CD14-positive monocyte (primary cell): ENCODE measurements around the gene JAKMIP2. TPM values are rescaled to one million over a fixed set of nuclear protein-coding genes. Genes with fewer than 3 reads are reported as not detected.

Experiments used
- DNase-seq, 3 donors: peaks; one replicate each; pipeline ENCODE4 v3.0.0-alpha.2; 2011 to 2022
- H2AFZ ChIP-seq: 2 replicates; pipeline ENCODE4 v1.6.0; 2012; ENCODE audit warnings: mild to moderate bottlenecking, low read depth, low read length, inconsistent platforms; ENCODE audit not compliant: insufficient read depth, poor library complexity, severe bottlenecking
- H3K27ac ChIP-seq, 2 donors: 1 replicate in 1 of 2; 2 replicates in 1 of 2; pipeline ENCODE4 v1.5.1; 2012 to 2013; ENCODE audit warnings: low read length in 2 of 2, control low read depth in 1 of 2, inconsistent platforms in 1 of 2, low read depth in 1 of 2, mild to moderate bottlenecking in 1 of 2
- H3K27me3 ChIP-seq, 2 donors: one replicate each; pipeline versions ENCODE4 v1.6.0 to v1.6.1; 2011 to 2013; ENCODE audit warnings: low read length in 2 of 2; ENCODE audit not compliant: control insufficient read depth in 2 of 2, insufficient read depth in 2 of 2
- H3K36me3 ChIP-seq, 2 donors: replicated peaks in 1 of 2; 1 replicate in 1 of 2; 2 replicates in 1 of 2; pipeline versions ENCODE4 v1.5.1 to v1.6.1; 2012 to 2013; ENCODE audit warnings: low read length in 2 of 2, control low read depth in 1 of 2, inconsistent platforms in 1 of 2, mild to moderate bottlenecking in 1 of 2; ENCODE audit not compliant: insufficient read depth in 2 of 2, control insufficient read depth in 1 of 2
- H3K4me1 ChIP-seq, 2 donors: 1 replicate in 1 of 2; 2 replicates in 1 of 2; pipeline versions ENCODE4 v1.5.1 to v1.6.1; 2012 to 2013; ENCODE audit warnings: low read length in 2 of 2, control low read depth in 1 of 2, inconsistent platforms in 1 of 2, mild to moderate bottlenecking in 1 of 2, moderate library complexity in 1 of 2; ENCODE audit not compliant: insufficient read depth in 2 of 2, control insufficient read depth in 1 of 2
- H3K4me2 ChIP-seq: replicated peaks from 2 replicates; pipeline ENCODE3; 2012; ENCODE audit warnings: low read length, moderate library complexity, mild to moderate bottlenecking; ENCODE audit not compliant: poor library complexity, severe bottlenecking; ENCODE audit errors: extremely low read depth
- H3K4me3 ChIP-seq, 3 experiments: fragments of 200-600 bp in 1 of 3; sonication (generic) in 1 of 3; replicated peaks in 1 of 3; 1 replicate in 2 of 3; 2 replicates in 1 of 3; pipeline ENCODE4 v1.5.1; 2011 to 2013; ENCODE audit warnings: low read length in 3 of 3, mild to moderate bottlenecking in 3 of 3, control low read depth in 2 of 3, low read depth in 2 of 3, inconsistent platforms in 1 of 3, moderate library complexity in 1 of 3
- H3K79me2 ChIP-seq: 2 replicates; pipeline ENCODE4 v1.6.0; 2012; ENCODE audit warnings: mild to moderate bottlenecking, control low read depth, inconsistent platforms, low read length, moderate library complexity; ENCODE audit not compliant: insufficient read depth
- H3K9ac ChIP-seq: 2 replicates; pipeline ENCODE4 v1.6.0; 2017; ENCODE audit warnings: low read length, mild to moderate bottlenecking; ENCODE audit not compliant: insufficient read depth, poor library complexity, severe bottlenecking
- H3K9me3 ChIP-seq, 2 donors: replicated peaks in 1 of 2; 1 replicate in 1 of 2; 2 replicates in 1 of 2; pipeline versions ENCODE4 v1.5.1 to v1.6.1; 2012 to 2013; ENCODE audit warnings: low read length in 2 of 2, control low read depth in 1 of 2; ENCODE audit not compliant: control insufficient read depth in 1 of 2, insufficient read depth in 1 of 2
- H4K20me1 ChIP-seq: 2 replicates; pipeline ENCODE4 v1.6.0; 2012; ENCODE audit warnings: mild to moderate bottlenecking, low read length, control low read depth, moderate library complexity; ENCODE audit not compliant: insufficient read depth
- H3K27ac Mint-ChIP-seq, 7 donors: one replicate each; pipeline ENCODE4 v1.8.0; 2020; ENCODE audit warnings: mild to moderate bottlenecking in 7 of 7, mixed read lengths in 7 of 7, moderate library complexity in 6 of 7, inconsistent platforms in 2 of 7
- H3K27me3 Mint-ChIP-seq, 3 donors: one replicate each; pipeline ENCODE4 v1.8.0; 2021 to 2022; ENCODE audit warnings: low read depth in 3 of 3, mild to moderate bottlenecking in 3 of 3, mixed read lengths in 3 of 3, moderate library complexity in 3 of 3, inconsistent platforms in 1 of 3
- H3K36me3 Mint-ChIP-seq, 2 donors: one replicate each; pipeline ENCODE4 v1.8.0; 2020; ENCODE audit warnings: mixed read lengths in 2 of 2, inconsistent platforms in 1 of 2, mild to moderate bottlenecking in 1 of 2
- H3K4me1 Mint-ChIP-seq: one replicate; pipeline ENCODE4 v1.8.0; 2020; ENCODE audit warnings: mild to moderate bottlenecking, mixed read lengths
- H3K4me3 Mint-ChIP-seq, 2 donors: one replicate each; pipeline ENCODE4 v1.8.0; 2020; ENCODE audit warnings: mild to moderate bottlenecking in 2 of 2, mixed read lengths in 2 of 2, moderate library complexity in 1 of 2
- H3K9me3 Mint-ChIP-seq, 7 donors: one replicate each; pipeline ENCODE4 v1.8.0; 2020 to 2022; ENCODE audit warnings: mixed read lengths in 7 of 7, mild to moderate bottlenecking in 6 of 7, moderate library complexity in 6 of 7, inconsistent platforms in 2 of 7
- CTCF ChIP-seq: fragments of 200-600 bp; IDR thresholded peaks from one replicate; pipeline ENCODE4 v1.8.0; 2022; ENCODE audit warnings: antibody characterized with exemption, mild to moderate bottlenecking
- WGBS: methylation state at CpG from one replicate; pipeline ENCODE4 v1.1.5; 2013; ENCODE audit warnings: missing lambda C conversion rate; ENCODE audit not compliant: insufficient coverage; 5-methylcytosine and 5-hydroxymethylcytosine counted together
- intact Hi-C, 2 donors: fragments of 100-400 bp; cut with micrococcal nuclease; formaldehyde crosslinking; loops; one replicate each; pipeline versions ENCODE4 v1.15.0 to v1.15.1; 2023
- polyA plus RNA-seq, 3 donors: library from polyadenylated mRNA; depleted of rRNA in 1 of 3; unstranded in 2 of 3; stranded (reverse) in 1 of 3; fragments of 300-500 nt in 2 of 3; fragments of >200 nt in 1 of 3; fragmentation: Illumina TruSeq in 2 of 3; gene quantifications; 1 replicate in 2 of 3; 2 replicates in 1 of 3; pipeline ENCODE4 v1.2.3, GENCODE V29; 2012 to 2021

JAKMIP2 gene
- polyA plus RNA-seq, 3 donors = 0.02 TPM; not detected in 2

GRCh38 chr5:147619281-147619878 is 163.1 kb downstream of the JAKMIP2 start:
- no peaks in the 10 kb centered on the region for H3K9me3 ChIP-seq
- H3K27me3 Mint-ChIP-seq = peaks cover 0 to 2% (median 2%) of the 10 kb centered on the region in 3 donors
- intact Hi-C loops = no loop called here
- H3K4me2 ChIP-seq = no peak overlapping the region
- no peaks in the 10 kb centered on the region for H4K20me1 ChIP-seq
- peaks cover 0 to 2% (median 0%) of the 10 kb centered on the region in 7 donors for H3K9me3 Mint-ChIP-seq
- no peak overlapping the region for H3K4me3 ChIP-seq
- no peaks in the 10 kb centered on the region for H3K4me1 Mint-ChIP-seq
- H3K27ac ChIP-seq = no peak overlapping the region
- DNase-seq = no peak
- no peak overlapping the region for H3K27ac Mint-ChIP-seq
- no peaks in the 10 kb centered on the region for H3K27me3 ChIP-seq
- H3K36me3 ChIP-seq = no peaks in the 10 kb centered on the region
- H3K4me1 ChIP-seq = no peaks in the 10 kb centered on the region
- TF ChIP-seq CTCF = no peak
- no peaks in the 10 kb centered on the region for H3K79me2 ChIP-seq
- no peak overlapping the region for H3K9ac ChIP-seq
- WGBS = no CpG with 5 or more reads among the region's 2 CpGs
- no peaks in the 10 kb centered on the region for H3K36me3 Mint-ChIP-seq
- no peak overlapping the region for H3K4me3 Mint-ChIP-seq
- H2AFZ ChIP-seq = no peak overlapping the region

GRCh38 chr5:147617711-147618350 is 164.7 kb downstream of the JAKMIP2 start:
- no peaks in the 10 kb centered on the region for H3K4me1 Mint-ChIP-seq
- no peak overlapping the region for H3K4me3 Mint-ChIP-seq
- Histone ChIP-seq H3K27me3 (no peaks in the 10 kb centered on the region), H3K36me3 (no peaks in the 10 kb centered on the region), H3K9me3 (no peaks in the 10 kb centered on the region), H3K4me1 (no peaks in the 10 kb centered on the region), H3K4me2 (no peak overlapping the region), H3K4me3 (no peak overlapping the region), H3K9ac (no peak overlapping the region), H3K27ac (no peak overlapping the region), H2AFZ (no peak overlapping the region), H4K20me1 (no peaks in the 10 kb centered on the region), H3K79me2 (no peaks in the 10 kb centered on the region)
- no peak for TF ChIP-seq CTCF
- peaks cover 0 to 2% (median 0%) of the 10 kb centered on the region in 7 donors for H3K9me3 Mint-ChIP-seq
- H3K36me3 Mint-ChIP-seq = no peaks in the 10 kb centered on the region
- no peak overlapping the region for H3K27ac Mint-ChIP-seq
- 92% methylated on average over 3 of the region's 6 CpGs for WGBS
- DNase-seq = no peak
- intact Hi-C loops = no loop called here
- H3K27me3 Mint-ChIP-seq = peaks cover 0 to 2% (median 2%) of the 10 kb centered on the region in 3 donors
